Aorta (tissue), 5 donors: ENCODE measurements around the gene ADPRS. TPM values are rescaled to one million over a fixed set of nuclear protein-coding genes. Genes with fewer than 3 reads are reported as not detected.

Source experiments
- ATAC-seq: fragments of 200-7000 bp; cut with Tn5 transposase; one replicate; pipeline ENCODE4 v1.9.1; 2022; ENCODE audit warnings: moderate library complexity; ENCODE audit not compliant: low FRiP score
- DNase-seq, 2 donors: peaks; one replicate each; pipeline ENCODE4 v3.0.0-alpha.2; 2020
- H3K27ac ChIP-seq, 2 donors: one replicate each; pipeline ENCODE4 v1.5.1; 2013; ENCODE audit warnings: low read length in 2 of 2, mild to moderate bottlenecking in 2 of 2, moderate library complexity in 2 of 2, control low read depth in 1 of 2, inconsistent platforms in 1 of 2, low read depth in 1 of 2
- H3K27me3 ChIP-seq, 2 donors: one replicate each; pipeline ENCODE4 v1.6.1; 2013; ENCODE audit warnings: control low read depth in 1 of 2, low read length in 1 of 2, mild to moderate bottlenecking in 1 of 2, moderate library complexity in 1 of 2; ENCODE audit not compliant: insufficient read depth in 2 of 2, control insufficient read depth in 1 of 2
- H3K36me3 ChIP-seq, 2 donors: one replicate each; pipeline ENCODE4 v1.6.1; 2013; ENCODE audit warnings: control low read depth in 1 of 2, low read length in 1 of 2, mild to moderate bottlenecking in 1 of 2; ENCODE audit not compliant: insufficient read depth in 2 of 2, control insufficient read depth in 1 of 2
- H3K4me1 ChIP-seq, 2 donors: one replicate each; pipeline ENCODE4 v1.6.1; 2013; ENCODE audit warnings: low read length in 2 of 2, control low read depth in 1 of 2, mild to moderate bottlenecking in 1 of 2, moderate library complexity in 1 of 2; ENCODE audit not compliant: insufficient read depth in 2 of 2, control insufficient read depth in 1 of 2
- H3K4me3 ChIP-seq, 2 donors: one replicate each; pipeline ENCODE4 v1.5.1; 2013; ENCODE audit warnings: low read length in 2 of 2, control low read depth in 1 of 2, mild to moderate bottlenecking in 1 of 2
- H3K9me3 ChIP-seq: one replicate; pipeline ENCODE4 v1.6.1; 2013; ENCODE audit warnings: mild to moderate bottlenecking, low read length; ENCODE audit not compliant: control insufficient read depth
- WGBS, 2 donors: extraction: QIAGEN DNeasy Blood & Tissue Kit; methylation state at CpG; one replicate each; pipeline ENCODE4 v1.1.7; 2013; 5-methylcytosine and 5-hydroxymethylcytosine counted together
- intact Hi-C, 2 donors: fragments of 100-400 bp; cut with DNase I; formaldehyde crosslinking; loops; one replicate each; pipeline versions ENCODE4 v1.14.2 to v1.15.0; 2022
- polyA plus RNA-seq, 2 donors: library from polyadenylated mRNA; stranded (reverse); fragments of 200-250 nt; gene quantifications; one replicate each; pipeline ENCODE4 v1.2.3, GENCODE V29; 2013
- total RNA-seq, 2 donors: library from RNA; stranded (reverse); fragmentation: NEBNext Ultra II Directional; extraction: Animal tissue kit (Norgen Biotek cat#: 25700); gene quantifications; one replicate each; pipeline ENCODE4 v1.2.1, GENCODE V29; 2021
- donor health status: healthy with polysubstance abuse.
- donor health status: Bipolar disorder and iron deficiency.
- donor health status: DM: no; HTN: no; CAD: no.
- donor health status: DM: no; HTN: no; CAD: no.
- donor health status: DM: yes; HTN: yes; CAD: no.

The ADPRS gene
- total and polyA plus RNA-seq, 4 donors = 12.9 to 21.2 (median 18.1) TPM

DNA sequence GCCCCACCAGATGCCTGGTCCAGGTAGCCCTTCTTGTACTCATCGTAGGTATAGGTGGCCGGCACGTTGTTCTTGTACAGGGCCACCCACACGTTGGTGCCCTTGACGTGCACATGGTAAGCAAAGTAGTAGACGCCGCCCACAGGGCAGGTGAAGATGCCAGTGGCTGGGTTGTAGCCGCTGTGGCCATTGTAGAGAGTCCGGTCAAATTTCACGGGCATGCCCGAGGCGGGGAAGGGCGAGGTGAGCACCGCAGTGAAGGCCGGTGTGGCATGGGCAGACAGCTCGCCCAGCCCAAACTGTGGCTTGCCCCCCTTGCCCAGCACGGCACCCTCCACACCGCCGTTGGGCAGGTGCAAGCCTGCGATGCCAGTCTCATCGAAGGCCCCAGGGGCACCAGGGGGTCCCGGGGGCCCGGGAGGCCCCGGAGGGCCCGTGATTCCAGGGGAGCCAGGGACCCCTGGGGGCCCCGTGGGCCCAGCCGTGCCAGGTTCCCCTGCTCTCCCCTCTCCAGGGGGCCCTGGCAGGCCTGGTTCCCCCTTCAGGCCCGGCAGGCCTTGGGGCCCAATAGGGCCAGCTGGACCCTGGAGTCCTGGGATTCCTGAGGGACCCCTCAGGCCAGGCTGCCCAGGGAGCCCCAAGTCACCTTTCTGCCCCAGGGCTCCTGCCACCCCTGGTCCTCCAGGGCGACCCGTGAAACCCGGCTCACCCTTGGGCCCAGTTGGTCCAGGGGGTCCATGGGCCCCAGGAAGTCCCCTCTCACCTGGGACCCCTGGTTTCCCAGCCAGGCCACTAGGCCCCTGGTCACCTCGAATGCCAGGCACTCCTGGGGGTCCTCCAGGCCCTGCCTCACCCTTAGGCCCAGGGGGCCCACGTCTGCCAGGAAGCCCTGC lies 9.2 kb downstream of the ADPRS start:
- no peaks in the 10 kb centered on the region for H3K27me3 ChIP-seq
- no peak overlapping the region for H3K4me3 ChIP-seq
- H3K27ac ChIP-seq = no peak overlapping the region
- WGBS, 2 donors = 91 to 93% methylated on average over 28 to 33 of the region's 33 CpGs
- H3K4me1 ChIP-seq = no peaks in the 10 kb centered on the region
- intact Hi-C loops = loop anchor here (2.0 to 10.0 kb wide), 4 partner anchors 37 to 327 kb away; no protein-coding TSS in a partner anchor
- H3K9me3 ChIP-seq = no peaks in the 10 kb centered on the region
- ATAC-seq = no peak
- peak in 1 of 2 donors; percentile 42 for DNase-seq
- peaks cover 0 to 4% of the 10 kb centered on the region in 2 donors for H3K36me3 ChIP-seq

DNA sequence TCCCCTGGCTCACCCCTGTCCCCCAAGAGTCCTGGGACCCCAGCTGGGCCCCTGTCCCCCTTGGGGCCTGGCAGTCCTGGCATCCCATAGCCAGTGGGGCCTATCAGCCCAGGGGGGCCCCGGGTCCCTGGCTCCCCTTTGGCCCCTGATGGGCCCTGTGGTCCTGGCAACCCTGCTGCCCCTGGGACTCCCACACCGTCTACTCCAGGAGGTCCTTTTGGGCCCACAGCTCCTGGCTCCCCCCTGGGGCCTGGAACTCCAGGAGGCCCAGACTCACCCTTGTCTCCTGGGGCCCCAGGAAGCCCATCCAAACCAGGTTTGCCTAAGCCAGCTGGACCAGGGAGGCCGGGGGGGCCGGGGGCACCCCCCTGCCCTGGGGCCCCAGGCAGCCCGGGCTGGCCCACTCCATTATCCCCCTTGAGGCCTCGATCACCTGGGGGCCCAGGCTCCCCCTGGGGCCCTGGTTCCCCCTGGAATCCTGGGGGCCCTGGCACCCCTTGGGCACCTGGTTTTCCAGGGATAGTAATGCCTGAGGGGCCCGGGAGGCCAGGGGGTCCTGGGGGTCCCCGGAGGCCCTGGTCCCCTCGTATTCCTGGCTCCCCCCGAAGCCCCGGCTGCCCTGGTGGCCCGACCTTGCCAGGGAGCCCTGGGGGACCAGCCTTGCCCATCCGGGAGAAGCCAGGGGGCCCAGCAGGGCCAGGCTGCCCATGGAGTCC lies 10.1 kb downstream of the ADPRS start:
- Histone ChIP-seq H3K4me1 (no peaks in the 10 kb centered on the region), H3K27ac (no peak overlapping the region), H3K9me3 (no peaks in the 10 kb centered on the region), H3K27me3 (no peaks in the 10 kb centered on the region), H3K4me3 (no peak overlapping the region), H3K36me3 (peaks cover 0 to 2% of the 10 kb centered on the region in 2 donors)
- peak in 1 of 2 donors; percentile 41 for DNase-seq
- no peak for ATAC-seq
- intact Hi-C loops = loop anchor here (1.0 to 10.0 kb wide), 6 partner anchors 35 to 326 kb away; no protein-coding TSS in a partner anchor
- WGBS, 2 donors = 78 to 85% methylated on average over 13 of the region's 13 CpGs

DNA sequence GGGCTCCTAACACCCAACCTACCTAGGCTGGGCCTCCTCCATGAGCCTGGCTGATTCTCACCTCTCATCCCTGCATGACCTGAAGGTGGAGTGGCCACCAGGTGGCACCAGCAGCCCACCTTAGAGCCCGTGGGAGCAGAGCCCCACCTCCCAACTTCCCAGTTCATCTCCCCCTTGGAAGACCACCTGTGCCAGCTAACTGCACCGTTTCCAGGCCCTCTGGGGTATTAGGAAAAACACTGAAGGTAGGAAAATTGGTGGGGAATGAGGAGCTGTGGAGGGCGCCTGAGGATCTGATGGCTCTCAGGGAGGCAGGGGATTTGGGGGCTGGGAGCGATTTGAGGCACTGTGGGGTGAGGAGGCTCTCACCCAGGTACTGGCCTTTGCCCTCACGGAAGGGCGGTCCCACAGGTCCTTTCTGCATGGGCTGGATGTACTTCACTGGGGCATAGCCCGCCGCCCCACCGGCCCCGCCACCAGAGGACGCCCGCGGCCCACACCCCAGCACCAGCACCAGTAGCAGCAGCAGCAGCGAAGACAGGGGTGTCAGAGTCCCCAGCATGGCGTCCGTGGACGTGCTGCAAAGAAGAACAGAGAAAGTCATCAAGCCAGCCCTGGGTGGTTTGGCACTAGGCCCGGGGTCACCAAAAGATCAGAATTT lies 11.1 kb downstream of the ADPRS start:
- Histone ChIP-seq H3K27me3 (no peaks in the 10 kb centered on the region), H3K27ac (no peak overlapping the region), H3K4me1 (no peaks in the 10 kb centered on the region), H3K9me3 (no peaks in the 10 kb centered on the region), H3K36me3 (no peaks in the 10 kb centered on the region), H3K4me3 (no peak overlapping the region)
- intact Hi-C loops = loop anchor here (1.0 to 10.0 kb wide), 6 partner anchors 34 to 325 kb away; no protein-coding TSS in a partner anchor
- DNase-seq = peak; percentile 89 to 94
- ATAC-seq = peak; percentile 89
- WGBS, 2 donors = 33 to 36% methylated on average over 18 of the region's 18 CpGs

DNA sequence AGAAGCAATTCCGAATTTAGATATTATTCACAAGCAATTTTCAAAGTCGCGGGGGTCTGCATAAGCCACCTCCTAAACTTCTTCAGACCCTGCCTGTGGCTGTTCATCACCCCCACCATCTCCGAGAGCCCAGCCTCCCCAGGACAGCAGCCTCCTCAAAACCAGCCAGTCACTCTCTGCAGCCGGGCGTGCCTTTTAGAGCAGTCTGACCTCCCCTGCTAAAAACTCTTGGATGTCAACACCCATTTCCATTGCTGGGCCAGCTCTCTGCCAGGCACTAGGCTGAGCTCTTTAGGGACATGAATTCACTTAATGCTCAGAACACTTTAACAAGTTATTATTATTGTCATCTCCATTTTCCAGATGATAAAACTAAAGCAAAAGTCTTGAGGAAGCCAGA lies 11.7 kb downstream of the ADPRS start:
- no peaks in the 10 kb centered on the region for H3K36me3 ChIP-seq
- DNase-seq (peak in 1 of 2 donors; percentile 59), ATAC-seq (no peak)
- no peaks in the 10 kb centered on the region for H3K9me3 ChIP-seq
- no peak overlapping the region for H3K4me3 ChIP-seq
- no peaks in the 10 kb centered on the region for H3K4me1 ChIP-seq
- no peak overlapping the region for H3K27ac ChIP-seq
- WGBS, 2 donors = 51 to 62% methylated on average over 6 of the region's 6 CpGs
- no peaks in the 10 kb centered on the region for H3K27me3 ChIP-seq
- intact Hi-C loops = no loop called here

DNA sequence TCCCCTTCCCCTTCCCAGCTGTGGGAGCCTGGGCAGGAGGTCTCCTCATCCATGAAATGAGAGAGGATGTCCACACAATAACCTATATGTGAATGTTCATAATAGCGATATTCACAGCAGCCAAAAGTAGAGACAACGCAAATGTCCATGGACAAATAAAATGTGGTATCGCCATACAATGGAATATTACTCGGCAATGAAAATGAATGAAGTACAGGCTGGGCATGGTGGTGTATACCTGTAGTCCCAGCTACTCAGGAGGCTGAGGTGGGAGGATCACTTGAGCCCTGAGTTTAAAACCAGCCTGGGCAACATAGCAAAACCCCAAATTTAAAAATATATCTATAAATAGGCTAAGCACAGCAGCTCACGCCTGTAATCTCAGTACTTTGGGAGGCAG lies 12.9 kb downstream of the ADPRS start:
- Histone ChIP-seq H3K4me1 (no peaks in the 10 kb centered on the region), H3K36me3 (no peaks in the 10 kb centered on the region), H3K27ac (no peak overlapping the region), H3K27me3 (no peaks in the 10 kb centered on the region), H3K4me3 (no peak overlapping the region), H3K9me3 (no peaks in the 10 kb centered on the region)
- DNase-seq (peak in 1 of 2 donors; percentile 5), ATAC-seq (no peak)
- intact Hi-C loops = no loop called here
- WGBS, 2 donors = 97 to 99% methylated on average over 5 of the region's 5 CpGs

DNA sequence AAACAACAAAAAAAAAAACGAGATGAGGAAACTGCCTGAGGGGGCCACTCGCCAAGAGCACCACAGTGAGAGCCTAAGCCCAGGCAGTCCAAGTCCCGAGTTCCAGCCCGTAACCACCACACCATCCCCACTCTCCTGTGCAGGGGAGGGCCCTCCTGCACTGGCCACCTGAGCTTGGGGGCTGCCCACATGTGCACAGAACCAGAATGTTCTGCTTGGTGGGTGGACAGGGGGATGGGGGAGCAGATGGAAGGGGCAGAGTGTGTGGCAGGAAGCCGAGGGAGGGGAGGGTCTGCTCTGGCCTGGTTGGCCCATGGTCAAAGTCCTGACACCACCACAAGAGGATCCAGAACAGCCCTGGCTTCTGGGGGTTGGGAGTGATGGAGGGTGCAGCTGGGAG lies 17.6 kb downstream of the ADPRS start:
- ATAC-seq (no peak), DNase-seq (no peak)
- Histone ChIP-seq H3K9me3 (no peaks in the 10 kb centered on the region), H3K4me3 (no peak overlapping the region), H3K27me3 (no peaks in the 10 kb centered on the region), H3K27ac (no peak overlapping the region), H3K4me1 (no peaks in the 10 kb centered on the region), H3K36me3 (no peaks in the 10 kb centered on the region)
- 54 to 59% methylated on average over 5 of the region's 5 CpGs for WGBS, 2 donors
- intact Hi-C loops = loop anchor here in 1 of 2 donors (2.0 kb wide), 1 partner anchor 21 kb away; no protein-coding TSS in a partner anchor

DNA sequence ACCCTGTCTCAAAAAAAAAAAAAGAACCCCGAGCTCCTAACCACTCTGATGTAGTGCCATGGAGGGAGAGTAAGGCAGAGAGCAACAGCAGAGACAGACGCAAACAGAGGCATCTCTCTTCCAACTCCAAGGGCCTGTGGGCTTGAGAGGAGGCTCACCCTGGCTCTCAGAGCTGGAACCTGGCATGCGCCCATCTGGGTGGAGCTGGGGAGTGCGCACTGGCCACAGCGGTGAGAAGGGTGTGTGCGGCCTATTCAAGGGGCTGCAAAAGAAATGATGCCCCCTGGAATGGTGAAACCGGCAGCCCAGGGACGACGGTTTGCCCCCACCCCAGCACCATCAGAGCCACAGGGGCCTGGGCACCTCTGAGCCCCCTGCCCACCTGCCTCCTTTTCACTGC lies 18.7 kb downstream of the ADPRS start:
- 93% methylated on average over 9 of the region's 9 CpGs for WGBS, 2 donors
- H3K9me3 ChIP-seq = no peaks in the 10 kb centered on the region
- no peak for ATAC-seq

DNA sequence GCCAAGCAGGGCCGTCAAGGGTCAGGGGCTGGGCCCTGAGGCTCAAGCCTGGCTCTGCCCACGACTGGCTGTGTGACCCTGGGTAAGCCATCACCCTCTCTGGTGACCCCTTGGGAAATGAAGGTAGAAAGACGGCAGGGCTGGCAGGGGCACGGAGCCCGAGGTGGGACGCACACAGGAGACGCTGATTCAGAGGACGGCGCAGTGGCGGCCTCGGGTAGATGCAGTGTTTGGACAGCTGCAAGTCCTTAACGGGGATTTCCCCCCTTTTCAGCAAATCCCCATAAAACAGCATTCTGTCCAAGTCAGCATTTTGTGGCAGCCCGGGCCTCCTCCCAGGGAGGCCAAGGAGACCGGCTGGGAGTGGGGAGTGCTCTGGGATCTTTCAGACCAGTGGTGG lies 19.6 kb downstream of the ADPRS start:
- Histone ChIP-seq H3K27me3 (no peaks in the 10 kb centered on the region), H3K4me3 (no peak overlapping the region), H3K27ac (no peak overlapping the region), H3K9me3 (no peaks in the 10 kb centered on the region), H3K36me3 (no peaks in the 10 kb centered on the region), H3K4me1 (no peaks in the 10 kb centered on the region)
- WGBS, 2 donors = 83 to 89% methylated on average over 14 of the region's 14 CpGs
- DNase-seq = no peak
- ATAC-seq = no peak
- intact Hi-C loops = no loop called here

More for the DNA sequence above, 18.7 kb downstream of the ADPRS start:
- H3K27ac ChIP-seq = no peak overlapping the region
- no peaks in the 10 kb centered on the region for H3K36me3 ChIP-seq
- H3K4me3 ChIP-seq = no peak overlapping the region
- no peaks in the 10 kb centered on the region for H3K4me1 ChIP-seq
- no peak for DNase-seq
- intact Hi-C loops = loop anchor here in 1 of 2 donors (2.0 kb wide), 1 partner anchor 19 kb away; no protein-coding TSS in a partner anchor
- no peaks in the 10 kb centered on the region for H3K27me3 ChIP-seq
